Stimulated activated CD8-positive, alpha-beta memory T cell treated with anti-CD3 and anti-CD28 coated beads, Interleukin-15, amount 100 ng/mL, for 4 hours (primary cell): ENCODE measurements around the gene FADD.
"Not testable (repeated sequence)": the region's sequence is repeated elsewhere in the genome, so short reads cannot be mapped to it uniquely, and the experiment has no call there.

ENCODE experiments used
- DNase-seq, 2 donors: peaks; one replicate each; pipeline ENCODE4 v3.0.0-alpha.2; 2020; ENCODE audit warnings: low read depth in 2 of 2

The FADD gene

GRCh38 chr11:70182266-70182665 is 20.8 kb upstream of the FADD start:
- no peak for DNase-seq

GRCh38 chr11:70183032-70183431 is 20.1 kb upstream of the FADD start:
- DNase-seq: no peak

GRCh38 chr11:70183483-70184176 is 19.5 kb upstream of the FADD start:
- no peak for DNase-seq

- DNase-seq: no peak
Observed at GRCh38 chr11:70184396-70184795, 18.7 kb upstream of the FADD start.

- no peak for DNase-seq
Observed at GRCh38 chr11:70185348-70186055, 17.6 kb upstream of the FADD start.

- no peak for DNase-seq
Observed at GRCh38 chr11:70186420-70186819, 16.7 kb upstream of the FADD start.

GRCh38 chr11:70186936-70187335 is 16.2 kb upstream of the FADD start:
- DNase-seq: no peak

GRCh38 chr11:70187771-70188170 is 15.3 kb upstream of the FADD start:
- no peak for DNase-seq

GRCh38 chr11:70189622-70190021 is 13.5 kb upstream of the FADD start:
- DNase-seq: no peak

- DNase-seq: peak in 1 of 2 donors; percentile 7
Observed at GRCh38 chr11:70191495-70192140, 11.5 kb upstream of the FADD start.

GRCh38 chr11:70192666-70193410 is 10.3 kb upstream of the FADD start:
- no peak for DNase-seq

GRCh38 chr11:70193411-70194292 is 9.4 kb upstream of the FADD start:
- no peak for DNase-seq

GRCh38 chr11:70194792-70195791 is 8.0 kb upstream of the FADD start:
- no peak for DNase-seq

- DNase-seq: no peak
Observed at GRCh38 chr11:70200212-70200844, 2.8 kb upstream of the FADD start.

GRCh38 chr11:70201047-70201446 is 2.0 kb upstream of the FADD start:
- DNase-seq: not testable (repeated sequence)

GRCh38 chr11:70201882-70202861 is 924 bp upstream of the FADD start:
- no peak for DNase-seq

GRCh38 chr11:70203751-70204465 is 812 bp downstream of the FADD start:
- peak; percentile 68 to 88 for DNase-seq

GRCh38 chr11:70204466-70204799 is 1.3 kb downstream of the FADD start:
- no peak for DNase-seq
